ENCODE measurements around the gene FOXS1. TPM values are rescaled to one million over a fixed set of nuclear protein-coding genes. Genes with fewer than 3 reads are reported as not detected.

Gene FOXS1
- polyA plus RNA-seq, 3 donors = not detected

GRCh38 chr20:31843881-31844280, 1.5 kb downstream of the FOXS1 start:
- H3K9ac ChIP-seq (ENCODE audit: insufficient read depth, low read length, poor library complexity, severe bottlenecking) = no peak overlapping the region
- 92% methylated on average over 5 of the region's 5 CpGs for whole genome bisulfite sequencing (ENCODE audit: insufficient coverage)
- Mint-ChIP-seq H3K36me3 (no peaks in the 10 kb centered on the region), H3K9me3 (peaks cover 0 to 2% (median 0%) of the 10 kb centered on the region in 7 donors), H3K27ac (peak overlapping the region in 1 of 7 donors; percentile 13), H3K4me3 (peak overlapping the region in 1 of 2 donors; percentile 67), H3K27me3 (ENCODE audit: low read depth in 3 of 3) (peaks cover 8 to 20% (median 11%) of the 10 kb centered on the region in 3 donors), H3K4me1 (no peaks in the 10 kb centered on the region)
- no peaks in the 10 kb centered on the region for H3K9me3 ChIP-seq (replicated peaks in 1 of 2; ENCODE audit: control insufficient read depth in 1 of 2, insufficient read depth in 1 of 2, low read length in 2 of 2)
- TF ChIP-seq CTCF (IDR thresholded peaks at IDR 0.05) = no peak
- no peak overlapping the region for H3K27ac ChIP-seq (ENCODE audit: low read depth in 1 of 2, low read length in 2 of 2)
- no peaks in the 10 kb centered on the region for H3K36me3 ChIP-seq (replicated peaks in 1 of 2; ENCODE audit: control insufficient read depth in 1 of 2, insufficient read depth in 2 of 2, low read length in 2 of 2)
- peaks cover 0 to 18% of the 10 kb centered on the region in 2 donors for H3K27me3 ChIP-seq (ENCODE audit: control insufficient read depth in 2 of 2, insufficient read depth in 2 of 2, low read length in 2 of 2)
- peaks cover 4 to 10% of the 10 kb centered on the region in 2 donors for H3K4me1 ChIP-seq (ENCODE audit: control insufficient read depth in 1 of 2, insufficient read depth in 2 of 2, low read length in 2 of 2)
- no peak overlapping the region for H3K4me3 ChIP-seq (replicated peaks in 1 of 3; ENCODE audit: low read depth in 2 of 3, low read length in 3 of 3)
- no peak overlapping the region for H3K4me2 ChIP-seq (replicated peaks; ENCODE audit: extremely low read depth, low read length, poor library complexity, severe bottlenecking)
- no peak overlapping the region for H2AFZ ChIP-seq (ENCODE audit: insufficient read depth, low read depth, low read length, poor library complexity, severe bottlenecking)
- DNase-seq = no peak
- no peaks in the 10 kb centered on the region for H3K79me2 ChIP-seq (ENCODE audit: insufficient read depth, low read length)
- H4K20me1 ChIP-seq (ENCODE audit: insufficient read depth, low read length) = no peaks in the 10 kb centered on the region
- intact Hi-C loops (cut with micrococcal nuclease) = loop anchor here in 1 of 2 donors (2.0 kb wide), 1 partner anchor 21 kb away; no protein-coding TSS in a partner anchor

DNA sequence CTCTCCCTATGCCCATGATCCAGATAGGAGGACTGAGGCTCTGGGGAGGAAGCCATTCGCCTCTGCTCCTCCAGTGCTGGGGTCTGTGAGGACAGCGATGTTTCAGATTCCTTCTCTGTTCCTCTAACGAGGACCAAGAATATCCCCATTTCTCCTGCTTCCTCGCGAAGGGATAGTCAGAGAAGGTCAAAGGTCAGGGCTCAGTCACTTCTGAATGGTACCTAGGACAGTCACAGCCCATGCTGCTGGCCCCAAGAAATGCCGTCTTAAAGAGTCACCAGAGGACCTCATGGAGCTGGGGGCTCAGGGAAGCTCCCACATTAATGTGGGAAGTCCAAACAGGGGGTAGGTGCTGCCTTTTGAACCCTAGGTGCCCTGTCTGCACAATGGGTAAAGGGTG, 2.1 kb downstream of the FOXS1 start:
- Histone ChIP-seq H4K20me1 (ENCODE audit: insufficient read depth, low read length) (no peaks in the 10 kb centered on the region), H3K36me3 (replicated peaks in 1 of 2; ENCODE audit: control insufficient read depth in 1 of 2, insufficient read depth in 2 of 2, low read length in 2 of 2) (no peaks in the 10 kb centered on the region), H3K9ac (ENCODE audit: insufficient read depth, low read length, poor library complexity, severe bottlenecking) (no peak overlapping the region), H3K27ac (ENCODE audit: low read depth in 1 of 2, low read length in 2 of 2) (no peak overlapping the region), H3K79me2 (ENCODE audit: insufficient read depth, low read length) (no peaks in the 10 kb centered on the region), H3K4me2 (replicated peaks; ENCODE audit: extremely low read depth, low read length, poor library complexity, severe bottlenecking) (no peak overlapping the region), H3K4me3 (replicated peaks in 1 of 3; ENCODE audit: low read depth in 2 of 3, low read length in 3 of 3) (no peak overlapping the region), H3K9me3 (replicated peaks in 1 of 2; ENCODE audit: control insufficient read depth in 1 of 2, insufficient read depth in 1 of 2, low read length in 2 of 2) (no peaks in the 10 kb centered on the region), H3K27me3 (ENCODE audit: control insufficient read depth in 2 of 2, insufficient read depth in 2 of 2, low read length in 2 of 2) (peaks cover 0 to 23% of the 10 kb centered on the region in 2 donors), H2AFZ (ENCODE audit: insufficient read depth, low read depth, low read length, poor library complexity, severe bottlenecking) (no peak overlapping the region), H3K4me1 (ENCODE audit: control insufficient read depth in 1 of 2, insufficient read depth in 2 of 2, low read length in 2 of 2) (peaks cover 10 to 16% of the 10 kb centered on the region in 2 donors)
- WGBS (ENCODE audit: insufficient coverage) = 84% methylated on average over 5 of the region's 6 CpGs
- intact Hi-C loops (cut with micrococcal nuclease) = no loop called here
- DNase-seq = no peak
- H3K4me1 Mint-ChIP-seq = no peaks in the 10 kb centered on the region
- H3K9me3 Mint-ChIP-seq = peaks cover 0 to 2% (median 0%) of the 10 kb centered on the region in 7 donors
- no peak overlapping the region for H3K27ac Mint-ChIP-seq
- no peaks in the 10 kb centered on the region for H3K36me3 Mint-ChIP-seq
- H3K27me3 Mint-ChIP-seq (ENCODE audit: low read depth in 3 of 3) = peaks cover 5 to 16% (median 11%) of the 10 kb centered on the region in 3 donors
- no peak for TF ChIP-seq CTCF (IDR thresholded peaks at IDR 0.05)
- no peak overlapping the region for H3K4me3 Mint-ChIP-seq

Measured in CD14-positive monocyte (primary cell).